HepG2 (cell line): Measurements from ENCODE around the gene PSKH1. TPM values are rescaled to one million over a fixed set of nuclear protein-coding genes. Genes with fewer than 3 reads are reported as not detected.

Experiments used
- ATAC-seq: fragments of 200-7000 bp; cut with Tn5 transposase; 3 replicates; pipeline ENCODE4 v1.9.1; 2020; ENCODE audit warnings: mild to moderate bottlenecking, moderate library complexity
- BruUV-seq: library from RNA; stranded (reverse); fragments of 400-500 nt; replicated peaks from 2 replicates; lab custom pipeline; 2021; lab: Mats Ljungman, UMichigan
- CTCF ChIA-PET: fragments of 300-600 bp; formaldehyde crosslinking; extraction: SDS; loops from one replicate; lab custom pipeline; 2021; ENCODE audit warnings: low total read pairs, inconsistent platforms, low intra/inter-chr PET ratio; lab: Yijun Ruan, JAX
- POLR2A ChIA-PET: fragments of 350-600 bp; sonication (Branson Sonifier 250); formaldehyde crosslinking; loops from one replicate; lab custom pipeline; 2020; ENCODE audit warnings: antibody characterized with exemption, inconsistent platforms; lab: Yijun Ruan, JAX
- DNase-seq: peaks from one replicate; pipeline ENCODE4 v3.0.0-alpha.2; 2015; ENCODE audit warnings: low spot score
- FAIRE-seq: peaks from 3 replicates; lab custom pipeline; 2011; peaks lifted over from hg19 to GRCh38; lab: Jason Lieb, UNC
- H2AFZ ChIP-seq: one replicate; pipeline ENCODE4 v1.6.1; 2011; ENCODE audit warnings: low read length, inconsistent platforms
- H3K27ac ChIP-seq: fragments of 300-600 bp; 3 replicates; pipeline ENCODE4 v1.8.0; 2011; ENCODE audit warnings: mixed run types, mild to moderate bottlenecking, mixed read lengths, low read length, inconsistent platforms; ENCODE audit not compliant: insufficient read depth; ENCODE audit errors: extremely low read length
- H3K27me3 ChIP-seq, 2 experiments: fragments of 200-600 bp in 1 of 2; 2 replicates in 1 of 2; 3 replicates in 1 of 2; pipeline versions ENCODE4 v1.6.0 to v1.8.0; 2011; ENCODE audit warnings: low read length in 2 of 2, mild to moderate bottlenecking in 2 of 2, moderate library complexity in 2 of 2, inconsistent platforms in 1 of 2; ENCODE audit not compliant: insufficient read depth in 2 of 2, control insufficient read depth in 1 of 2
- H3K36me3 ChIP-seq, 2 experiments: fragments of 200-600 bp in 1 of 2; replicated peaks in 1 of 2; 2 replicates in 1 of 2; 3 replicates in 1 of 2; pipeline versions ENCODE4 v1.5.1 to v1.8.0; 2011; ENCODE audit warnings: low read length in 2 of 2, inconsistent platforms in 1 of 2; ENCODE audit not compliant: insufficient read depth in 2 of 2, control insufficient read depth in 1 of 2
- H3K4me1 ChIP-seq: 2 replicates; pipeline ENCODE4 v1.5.1; 2012; ENCODE audit warnings: low read length, inconsistent platforms; ENCODE audit not compliant: insufficient read depth
- H3K4me2 ChIP-seq: 2 replicates; pipeline ENCODE4 v1.6.0; 2011; ENCODE audit warnings: low read depth, low read length, inconsistent platforms
- H3K4me3 ChIP-seq, 3 experiments: fragments of 200-600 bp in 1 of 3; sonication (generic), shearing (Covaris generic) in 1 of 3; replicated peaks in 1 of 3; 2 replicates each; pipeline ENCODE4 v1.5.1; 2011 to 2016; ENCODE audit warnings: low read length in 3 of 3, inconsistent platforms in 2 of 3, low read depth in 2 of 3, mild to moderate bottlenecking in 2 of 3, control low read depth in 1 of 3, mixed read lengths in 1 of 3; ENCODE audit not compliant: insufficient read depth in 1 of 3
- H3K79me2 ChIP-seq: one replicate; pipeline ENCODE4 v1.6.1; 2011; ENCODE audit warnings: low read length, inconsistent platforms; ENCODE audit not compliant: insufficient read depth
- H3K9ac ChIP-seq: 2 replicates; pipeline ENCODE4 v1.6.0; 2011; ENCODE audit warnings: mild to moderate bottlenecking, low read depth, low read length, inconsistent platforms; ENCODE audit not compliant: insufficient read depth
- H3K9me3 ChIP-seq: 2 replicates; pipeline ENCODE4 v1.5.1; 2012; ENCODE audit warnings: mild to moderate bottlenecking, low read length
- H4K20me1 ChIP-seq: 2 replicates; pipeline ENCODE4 v1.6.0; 2011; ENCODE audit warnings: inconsistent platforms, mild to moderate bottlenecking, low read length, moderate library complexity; ENCODE audit not compliant: insufficient read depth
- ARHGAP35 ChIP-seq: sonication (generic); formaldehyde crosslinking; IDR thresholded peaks from 2 replicates; pipeline ENCODE4 v1.9.0; 2022; ENCODE audit warnings: mild to moderate bottlenecking, inconsistent platforms, moderate library complexity, missing genetic modification reagents, borderline replicate concordance
- FLYWCH1 ChIP-seq: sonication (generic); formaldehyde crosslinking; IDR thresholded peaks from 2 replicates; pipeline ENCODE4 v1.8.1; 2023; ENCODE audit warnings: mild to moderate bottlenecking, missing genetic modification reagents
- FOXC1 ChIP-seq: sonication (generic); formaldehyde crosslinking; IDR thresholded peaks from 2 replicates; pipeline ENCODE4 v1.8.0; 2022; ENCODE audit warnings: mild to moderate bottlenecking, missing genetic modification reagents, borderline replicate concordance
- HOXA7 ChIP-seq: sonication (generic); formaldehyde crosslinking; IDR thresholded peaks from 2 replicates; pipeline ENCODE4 v1.8.1; 2022; ENCODE audit warnings: mild to moderate bottlenecking, missing genetic modification reagents, moderate library complexity
- IKZF4 ChIP-seq: sonication (generic); formaldehyde crosslinking; IDR thresholded peaks from 2 replicates; pipeline ENCODE4 v1.5.1; 2020; ENCODE audit warnings: borderline replicate concordance, mild to moderate bottlenecking, low read depth, missing genetic modification reagents; ENCODE audit errors: not compliant biosample characterization
- NKX3-1 ChIP-seq: sonication (generic); formaldehyde crosslinking; IDR thresholded peaks from 2 replicates; pipeline ENCODE4 v1.5.0; 2020; ENCODE audit warnings: missing genetic modification reagents
- RXRA ChIP-seq: sonication (generic); formaldehyde crosslinking; IDR thresholded peaks from 2 replicates; pipeline ENCODE4 v1.5.1; 2020; ENCODE audit warnings: missing genetic modification reagents
- SNRNP70 ChIP-seq: fragments of 200-400 bp; formaldehyde crosslinking; IDR thresholded peaks from 2 replicates; pipeline ENCODE4 v1.6.1; 2017; ENCODE audit warnings: mild to moderate bottlenecking, low read depth, low read length, moderate library complexity
- TFAP4 ChIP-seq: sonication (generic); IDR thresholded peaks from 2 replicates; pipeline ENCODE4 v1.6.1; 2016; ENCODE audit warnings: low read depth, borderline replicate concordance
- ZBTB38 ChIP-seq: sonication (generic); formaldehyde crosslinking; IDR thresholded peaks from 2 replicates; pipeline ENCODE4 v1.5.1; 2020; ENCODE audit warnings: mild to moderate bottlenecking, missing genetic modification reagents
- ZNF709 ChIP-seq: sonication (generic); formaldehyde crosslinking; IDR thresholded peaks from 2 replicates; pipeline ENCODE4 v1.5.0; 2020; ENCODE audit warnings: mild to moderate bottlenecking, missing genetic modification reagents
- ZNF710 ChIP-seq: sonication (generic); formaldehyde crosslinking; IDR thresholded peaks from 2 replicates; pipeline ENCODE4 v1.5.0; 2020; ENCODE audit warnings: mild to moderate bottlenecking, missing genetic modification reagents, borderline replicate concordance
- WGBS: methylation state at CpG from one replicate; pipeline ENCODE4 v1.1.6; 2017; ENCODE audit warnings: low lambda C conversion rate; 5-methylcytosine and 5-hydroxymethylcytosine counted together
- in situ Hi-C: cut with HindIII; loops from 2 replicates; pipeline ENCODE4 v1.10.0; 2017; ENCODE audit warnings: low pct_unique_long_range_greater_than_20kb; ENCODE audit not compliant: extremely low pct_ligation_motif_present
- intact Hi-C: fragments of 100-400 bp; cut with micrococcal nuclease; formaldehyde crosslinking; loops from one replicate; pipeline ENCODE4 v1.10.0; 2022; ENCODE audit not compliant: unreplicated experiment
- polyA plus RNA-seq, 8 experiments: library from polyadenylated mRNA; depleted of rRNA in 3 of 8; stranded (reverse) in 7 of 8; unstranded in 1 of 8; fragments of >200 nt; fragmentation: Illumina TruSeq in 4 of 8; extraction: Trizol in 4 of 8; gene quantifications; 2 replicates each; pipeline versions ENCODE4 v1.2.1 to v1.2.3, GENCODE V29; 2011 to 2016; ENCODE audit warnings: low read depth in 4 of 8, missing spikeins in 1 of 8, mixed read lengths in 1 of 8; ENCODE audit not compliant: insufficient read depth in 1 of 8
- total RNA-seq, 5 experiments: library from RNA; depleted of rRNA; stranded (reverse); fragments of >200 nt; fragmentation: Illumina TruSeq; extraction: Trizol; gene quantifications; 2 replicates each; pipeline ENCODE4 v1.2.3, GENCODE V29; 2016; ENCODE audit warnings: low read depth in 1 of 5

Gene PSKH1
- total and polyA plus RNA-seq, 2 of the 13 experiments (the other 11 are each of a cell fraction or from before 2014, with no cell fraction given): 8.4 to 19.1 TPM

GRCh38 chr16:67886387-67886786 is 6.7 kb upstream of the PSKH1 start:
- H3K27me3 ChIP-seq: no peaks in the 10 kb centered on the region
- ATAC-seq: no peak
- TF ChIP-seq FLYWCH1 (CRISPR knock-in tag): no peak
- no peak for TF ChIP-seq ZNF709 (CRISPR knock-in tag)
- no peak for TF ChIP-seq RXRA
- no peak for TF ChIP-seq TFAP4
- no peak for TF ChIP-seq IKZF4 (CRISPR knock-in tag)
- no peak for TF ChIP-seq ZNF710 (CRISPR knock-in tag)
- TF ChIP-seq NKX3-1 (CRISPR knock-in tag): no peak
- no peak for TF ChIP-seq SNRNP70
- no peak for TF ChIP-seq HOXA7
- no peak for TF ChIP-seq ARHGAP35
- no peak for TF ChIP-seq ZBTB38 (CRISPR knock-in tag)
- TF ChIP-seq FOXC1 (CRISPR knock-in tag): no peak
- no peak overlapping the region for H3K4me3 ChIP-seq
- no peak overlapping the region for H2AFZ ChIP-seq
- H3K9ac ChIP-seq: no peak overlapping the region
- H3K36me3 ChIP-seq: peaks cover 19 to 41% of the 10 kb centered on the region in 2 experiments
- POLR2A ChIA-PET: interaction anchor here (1.0 to 1.2 kb wide), 2 partner anchors 29 to 49 kb away, joined by 3 to 4 read pairs; no protein-coding TSS in a partner anchor
- H3K9me3 ChIP-seq: no peaks in the 10 kb centered on the region
- no peaks in the 10 kb centered on the region for H3K79me2 ChIP-seq
- no peak overlapping the region for H3K4me2 ChIP-seq
- peaks cover 31% of the 10 kb centered on the region for H3K4me1 ChIP-seq
- no peak for DNase-seq
- H4K20me1 ChIP-seq: no peaks in the 10 kb centered on the region
- FAIRE-seq: no peak
- CTCF ChIA-PET: interaction anchor here (5.3 kb wide), 1 partner anchor 42 kb away, joined by 63 read pairs; no protein-coding TSS in a partner anchor
- peak overlapping the region; percentile 13 for H3K27ac ChIP-seq
- intact Hi-C loops: no loop called here
- no TSS peak for BruUV-seq
- whole genome bisulfite sequencing: 94% methylated on average over 4 of the region's 5 CpGs
- in situ Hi-C loops: loop anchor here (5.0 to 10.0 kb wide), 2 partner anchors 41 to 158 kb away; no protein-coding TSS in a partner anchor
